ENCODE results near the gene STXBP2. TPM values are rescaled to one million over a fixed set of nuclear protein-coding genes. Genes with fewer than 3 reads are reported as not detected.

The STXBP2 gene
- total and polyA plus RNA-seq, 4 donors: 25.9 to 32.7 (median 27.2) TPM

DNA sequence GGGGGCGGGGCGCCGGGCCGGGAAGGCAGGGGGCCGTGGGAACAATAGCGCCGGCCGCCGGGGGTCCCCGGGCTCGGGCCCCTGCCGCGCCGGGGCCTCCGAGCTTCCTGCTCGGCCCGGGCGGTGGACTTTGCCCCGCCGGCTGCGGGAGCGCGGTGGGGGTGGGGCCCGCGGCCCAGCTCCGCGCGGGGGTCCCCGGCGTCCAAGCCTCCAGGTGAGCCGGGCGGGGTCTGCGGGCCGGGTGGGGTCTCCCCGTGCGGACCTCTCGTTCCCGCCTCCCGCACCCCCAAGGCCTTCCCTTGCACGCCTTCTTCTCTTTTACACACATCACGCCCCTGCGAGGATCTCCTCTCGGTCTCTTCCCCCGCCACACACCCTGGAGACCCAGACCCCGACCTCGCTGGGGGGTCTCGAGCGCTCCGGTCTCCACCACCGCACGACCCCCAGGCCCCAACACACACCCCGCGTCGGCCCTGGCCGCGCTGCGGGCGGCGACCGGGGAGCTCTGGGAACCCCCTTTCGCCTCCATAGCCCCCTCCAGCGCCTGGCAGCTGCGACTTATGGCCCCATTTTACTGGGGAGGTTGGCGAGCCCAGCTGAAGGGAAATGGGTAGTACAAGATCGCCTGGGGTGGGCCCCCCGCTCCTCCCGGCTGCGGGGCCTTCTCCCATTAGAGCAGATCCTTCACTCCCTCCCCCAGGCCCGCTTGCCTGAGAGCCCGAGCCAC lies 40.5 kb upstream of the STXBP2 start:
- Histone ChIP-seq H3K27me3 (ENCODE audit: control insufficient read depth in 4 of 4, insufficient read depth in 4 of 4, low read length in 3 of 4) (no peaks in the 10 kb centered on the region), H3K36me3 (ENCODE audit: control insufficient read depth in 4 of 4, insufficient read depth in 3 of 4, low read depth in 1 of 4, low read length in 3 of 4) (peaks cover 0 to 2% (median 0%) of the 10 kb centered on the region in 4 donors), H3K4me3 (ENCODE audit: low read depth in 1 of 3, low read length in 3 of 3) (peak overlapping the region; percentile 26 to 97 (median 79)), H3K4me1 (ENCODE audit: control insufficient read depth in 4 of 4, insufficient read depth in 4 of 4, low read length in 3 of 4) (peaks cover 2 to 13% (median 6%) of the 10 kb centered on the region in 4 donors), H3K9ac (ENCODE audit: low read depth in 1 of 2, low read length in 2 of 2) (peak overlapping the region in 1 of 2 donors; percentile 1), H3K27ac (ENCODE audit: low read depth in 1 of 2, low read length in 2 of 2) (peak overlapping the region; percentile 22 to 50), H3K9me3 (ENCODE audit: control insufficient read depth in 4 of 4, low read length in 3 of 4) (no peaks in the 10 kb centered on the region)
- DNase-seq (ENCODE audit: low spot score): no peak
- TF ChIP-seq HNF4A (conservative IDR thresholded peaks at IDR 0.05) (peak in 1 of 2 donors; percentile 35), NR2F2 (IDR thresholded peaks at IDR 0.05) (no peak), JUND (IDR thresholded peaks at IDR 0.05) (no peak)
- 3% methylated on average over 70 of the region's 70 CpGs for WGBS

DNA sequence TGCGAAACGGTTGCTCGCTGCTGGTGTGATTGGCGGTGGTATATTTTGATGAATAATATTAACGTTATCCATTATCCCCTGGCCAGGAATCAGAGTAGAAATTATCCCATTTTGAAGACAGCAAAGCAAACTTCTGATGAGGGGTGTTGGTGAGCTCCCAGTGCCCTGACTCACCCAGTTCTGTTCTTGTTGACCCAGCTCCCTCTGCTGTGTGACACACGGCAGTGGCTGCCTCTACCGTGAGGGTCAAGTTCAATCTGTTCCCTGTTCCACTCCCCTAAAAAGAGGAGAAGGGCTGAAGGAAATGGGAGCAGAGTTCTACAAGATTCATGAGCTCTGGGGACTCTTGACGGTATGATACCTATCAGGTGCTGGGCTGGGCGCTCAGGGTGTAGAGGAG lies 39.2 kb upstream of the STXBP2 start:
- Histone ChIP-seq H3K9ac (ENCODE audit: low read depth in 1 of 2, low read length in 2 of 2) (no peak overlapping the region), H3K4me3 (ENCODE audit: low read depth in 1 of 3, low read length in 3 of 3) (no peak overlapping the region), H3K9me3 (ENCODE audit: control insufficient read depth in 4 of 4, low read length in 3 of 4) (no peaks in the 10 kb centered on the region), H3K4me1 (ENCODE audit: control insufficient read depth in 4 of 4, insufficient read depth in 4 of 4, low read length in 3 of 4) (peaks cover 4 to 21% (median 8%) of the 10 kb centered on the region in 4 donors), H3K36me3 (ENCODE audit: control insufficient read depth in 4 of 4, insufficient read depth in 3 of 4, low read depth in 1 of 4, low read length in 3 of 4) (peaks cover 0 to 2% (median 0%) of the 10 kb centered on the region in 4 donors), H3K27ac (ENCODE audit: low read depth in 1 of 2, low read length in 2 of 2) (no peak overlapping the region), H3K27me3 (ENCODE audit: control insufficient read depth in 4 of 4, insufficient read depth in 4 of 4, low read length in 3 of 4) (no peaks in the 10 kb centered on the region)
- 76% methylated on average over 9 of the region's 9 CpGs for WGBS
- TF ChIP-seq TAF1 (conservative IDR thresholded peaks at IDR 0.05): no peak
- TF ChIP-seq HNF4A (conservative IDR thresholded peaks at IDR 0.05): no peak
- TF ChIP-seq, protein P1, sequence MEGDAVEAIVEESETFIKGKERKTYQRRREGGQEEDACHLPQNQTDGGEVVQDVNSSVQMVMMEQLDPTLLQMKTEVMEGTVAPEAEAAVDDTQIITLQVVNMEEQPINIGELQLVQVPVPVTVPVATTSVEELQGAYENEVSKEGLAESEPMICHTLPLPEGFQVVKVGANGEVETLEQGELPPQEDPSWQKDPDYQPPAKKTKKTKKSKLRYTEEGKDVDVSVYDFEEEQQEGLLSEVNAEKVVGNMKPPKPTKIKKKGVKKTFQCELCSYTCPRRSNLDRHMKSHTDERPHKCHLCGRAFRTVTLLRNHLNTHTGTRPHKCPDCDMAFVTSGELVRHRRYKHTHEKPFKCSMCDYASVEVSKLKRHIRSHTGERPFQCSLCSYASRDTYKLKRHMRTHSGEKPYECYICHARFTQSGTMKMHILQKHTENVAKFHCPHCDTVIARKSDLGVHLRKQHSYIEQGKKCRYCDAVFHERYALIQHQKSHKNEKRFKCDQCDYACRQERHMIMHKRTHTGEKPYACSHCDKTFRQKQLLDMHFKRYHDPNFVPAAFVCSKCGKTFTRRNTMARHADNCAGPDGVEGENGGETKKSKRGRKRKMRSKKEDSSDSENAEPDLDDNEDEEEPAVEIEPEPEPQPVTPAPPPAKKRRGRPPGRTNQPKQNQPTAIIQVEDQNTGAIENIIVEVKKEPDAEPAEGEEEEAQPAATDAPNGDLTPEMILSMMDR (IDR thresholded peaks at IDR 0.05; ENCODE audit: low read depth, low read length, missing input control): no peak
- TF ChIP-seq HNF4G (IDR thresholded peaks at IDR 0.05): no peak
- TF ChIP-seq EGR1 (IDR thresholded peaks at IDR 0.05; ENCODE audit: low read depth in 2 of 2): no peak
- TF ChIP-seq FOXA2 (IDR thresholded peaks at IDR 0.05): no peak
- TF ChIP-seq, protein P2, sequence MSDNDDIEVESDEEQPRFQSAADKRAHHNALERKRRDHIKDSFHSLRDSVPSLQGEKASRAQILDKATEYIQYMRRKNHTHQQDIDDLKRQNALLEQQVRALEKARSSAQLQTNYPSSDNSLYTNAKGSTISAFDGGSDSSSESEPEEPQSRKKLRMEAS (IDR thresholded peaks at IDR 0.05): no peak
- TF ChIP-seq SP1 (IDR thresholded peaks at IDR 0.05): no peak
- TF ChIP-seq, protein P3, sequence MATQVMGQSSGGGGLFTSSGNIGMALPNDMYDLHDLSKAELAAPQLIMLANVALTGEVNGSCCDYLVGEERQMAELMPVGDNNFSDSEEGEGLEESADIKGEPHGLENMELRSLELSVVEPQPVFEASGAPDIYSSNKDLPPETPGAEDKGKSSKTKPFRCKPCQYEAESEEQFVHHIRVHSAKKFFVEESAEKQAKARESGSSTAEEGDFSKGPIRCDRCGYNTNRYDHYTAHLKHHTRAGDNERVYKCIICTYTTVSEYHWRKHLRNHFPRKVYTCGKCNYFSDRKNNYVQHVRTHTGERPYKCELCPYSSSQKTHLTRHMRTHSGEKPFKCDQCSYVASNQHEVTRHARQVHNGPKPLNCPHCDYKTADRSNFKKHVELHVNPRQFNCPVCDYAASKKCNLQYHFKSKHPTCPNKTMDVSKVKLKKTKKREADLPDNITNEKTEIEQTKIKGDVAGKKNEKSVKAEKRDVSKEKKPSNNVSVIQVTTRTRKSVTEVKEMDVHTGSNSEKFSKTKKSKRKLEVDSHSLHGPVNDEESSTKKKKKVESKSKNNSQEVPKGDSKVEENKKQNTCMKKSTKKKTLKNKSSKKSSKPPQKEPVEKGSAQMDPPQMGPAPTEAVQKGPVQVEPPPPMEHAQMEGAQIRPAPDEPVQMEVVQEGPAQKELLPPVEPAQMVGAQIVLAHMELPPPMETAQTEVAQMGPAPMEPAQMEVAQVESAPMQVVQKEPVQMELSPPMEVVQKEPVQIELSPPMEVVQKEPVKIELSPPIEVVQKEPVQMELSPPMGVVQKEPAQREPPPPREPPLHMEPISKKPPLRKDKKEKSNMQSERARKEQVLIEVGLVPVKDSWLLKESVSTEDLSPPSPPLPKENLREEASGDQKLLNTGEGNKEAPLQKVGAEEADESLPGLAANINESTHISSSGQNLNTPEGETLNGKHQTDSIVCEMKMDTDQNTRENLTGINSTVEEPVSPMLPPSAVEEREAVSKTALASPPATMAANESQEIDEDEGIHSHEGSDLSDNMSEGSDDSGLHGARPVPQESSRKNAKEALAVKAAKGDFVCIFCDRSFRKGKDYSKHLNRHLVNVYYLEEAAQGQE (IDR thresholded peaks at IDR 0.05): no peak
- TF ChIP-seq RXRA (IDR thresholded peaks at IDR 0.05): no peak
- DNase-seq (ENCODE audit: low spot score): no peak

DNA sequence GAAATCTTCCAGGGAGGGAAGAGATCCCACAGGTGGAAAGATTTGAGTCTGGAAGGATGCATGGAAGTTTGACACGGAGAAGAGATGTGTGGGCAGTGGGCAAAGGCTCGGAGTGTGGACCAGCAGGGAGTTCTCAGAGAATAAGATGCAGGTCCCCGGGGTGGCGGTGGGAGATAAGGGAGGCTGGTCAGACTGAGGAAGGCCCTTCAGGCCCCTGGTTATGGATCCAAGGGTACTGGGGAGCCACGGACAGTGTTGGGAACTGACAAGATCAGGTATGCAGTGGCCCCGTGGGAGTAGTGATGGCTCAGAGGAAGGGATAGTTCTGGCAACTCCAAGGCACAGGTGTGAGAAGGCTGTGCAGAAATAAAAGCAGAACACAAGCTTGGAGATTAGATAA lies 38.7 kb upstream of the STXBP2 start:
- Histone ChIP-seq H3K27ac (ENCODE audit: low read depth in 1 of 2, low read length in 2 of 2) (no peak overlapping the region), H3K9me3 (ENCODE audit: control insufficient read depth in 4 of 4, low read length in 3 of 4) (no peaks in the 10 kb centered on the region), H3K36me3 (ENCODE audit: control insufficient read depth in 4 of 4, insufficient read depth in 3 of 4, low read depth in 1 of 4, low read length in 3 of 4) (peaks cover 0 to 2% (median 0%) of the 10 kb centered on the region in 4 donors), H3K4me1 (ENCODE audit: control insufficient read depth in 4 of 4, insufficient read depth in 4 of 4, low read length in 3 of 4) (peaks cover 4 to 21% (median 8%) of the 10 kb centered on the region in 4 donors), H3K9ac (ENCODE audit: low read depth in 1 of 2, low read length in 2 of 2) (no peak overlapping the region), H3K4me3 (ENCODE audit: low read depth in 1 of 3, low read length in 3 of 3) (no peak overlapping the region), H3K27me3 (ENCODE audit: control insufficient read depth in 4 of 4, insufficient read depth in 4 of 4, low read length in 3 of 4) (no peaks in the 10 kb centered on the region)
- WGBS: 87% methylated on average over 6 of the region's 6 CpGs
- no peak for DNase-seq (ENCODE audit: low spot score)
- no peak for TF ChIP-seq FOXA1 (IDR thresholded peaks at IDR 0.05)
- TF ChIP-seq, protein P3 (IDR thresholded peaks at IDR 0.05): no peak
- TF ChIP-seq, protein P1 (IDR thresholded peaks at IDR 0.05; ENCODE audit: low read depth, low read length, missing input control): no peak
